ENCODE measurements around the gene ZNF311.

The ZNF311 gene

DNA sequence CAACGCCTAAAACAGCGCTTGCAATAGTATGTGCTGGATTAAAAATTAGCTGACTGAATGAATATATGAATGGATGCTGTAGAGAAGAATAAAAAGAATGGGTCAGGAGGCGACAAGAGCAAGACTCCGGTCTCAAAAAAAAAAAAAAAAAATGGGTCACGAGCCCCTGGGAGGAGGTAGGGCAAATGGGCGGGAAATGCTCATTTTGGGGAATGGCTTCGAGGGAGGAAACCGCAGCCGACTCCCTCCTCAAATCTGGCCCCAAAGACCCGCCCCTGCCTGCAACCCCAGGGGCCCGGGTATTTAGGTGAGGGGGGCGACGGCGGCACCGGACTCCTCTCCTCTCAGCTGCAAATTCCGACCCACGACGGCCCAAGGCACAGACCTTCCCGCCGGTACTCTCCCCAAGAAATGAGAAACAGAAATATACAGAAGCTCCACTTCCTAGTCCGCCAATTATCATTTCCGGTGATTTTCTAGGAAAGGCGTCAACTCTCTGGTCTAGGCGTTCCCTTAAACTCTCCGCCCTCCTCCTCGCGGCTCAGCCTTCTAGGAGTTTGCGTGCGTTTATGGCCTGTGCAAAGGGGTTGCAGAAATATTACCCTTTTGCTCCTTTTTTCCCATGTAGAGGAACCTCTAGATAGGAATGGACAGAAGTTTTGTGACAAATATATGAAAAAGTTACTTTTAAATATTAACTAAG, at the start of gene ZNF311:
Gene ZNF311, minus strand, starts transcription at position 133 of the 703 bp plus-strand sequence. CDS start 1,361 bp downstream, outside the sequence.
- DNase-seq (ENCODE audit: low read depth), result no peak

DNA sequence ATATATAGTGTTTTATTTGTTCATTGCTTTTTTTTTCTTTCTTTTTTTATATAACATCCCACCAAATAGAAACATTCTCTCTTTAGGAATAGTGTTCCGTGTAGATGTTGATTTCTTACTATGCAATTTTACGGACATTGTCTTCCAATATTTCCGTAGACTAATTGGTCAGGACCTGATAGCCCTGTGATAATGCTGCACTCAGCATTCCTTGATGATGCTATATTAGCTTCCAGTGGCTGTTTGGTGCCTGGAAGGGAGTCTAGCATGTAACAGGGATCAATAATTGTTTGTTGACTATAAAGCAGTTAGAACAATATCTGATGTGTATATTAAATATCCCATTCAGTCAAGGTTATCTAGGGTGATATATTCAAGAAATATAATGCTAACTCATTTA, 46.6 kb upstream of the ZNF311 start:
- no peak for DNase-seq (ENCODE audit: low read depth)

DNA sequence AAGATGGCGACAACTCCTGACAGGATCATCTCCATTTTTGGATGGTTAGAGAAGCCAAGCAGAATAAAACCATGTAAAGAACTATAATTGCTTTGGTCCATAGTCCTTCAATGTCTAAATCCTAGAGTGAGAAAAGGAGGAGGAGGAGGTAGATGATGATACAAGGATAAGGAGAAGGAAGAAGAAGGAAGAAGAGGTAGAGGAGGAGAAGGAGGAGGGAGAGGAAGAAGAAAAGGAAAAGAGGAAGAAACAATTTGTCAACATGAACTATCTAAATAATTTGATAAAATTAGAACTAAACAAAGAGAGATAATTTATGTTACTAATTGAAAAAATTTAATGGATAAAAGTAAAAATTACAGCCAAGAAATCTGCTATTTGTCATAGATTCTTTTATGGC, 40.0 kb upstream of the ZNF311 start, which contains the start of gene OR2W1:
Gene OR2W1, minus strand, starts transcription at position 101 of the 400 bp plus-strand sequence. Its CDS starts 0 bp downstream, at position 101.
- DNase-seq (ENCODE audit: low read depth), result no peak

DNA sequence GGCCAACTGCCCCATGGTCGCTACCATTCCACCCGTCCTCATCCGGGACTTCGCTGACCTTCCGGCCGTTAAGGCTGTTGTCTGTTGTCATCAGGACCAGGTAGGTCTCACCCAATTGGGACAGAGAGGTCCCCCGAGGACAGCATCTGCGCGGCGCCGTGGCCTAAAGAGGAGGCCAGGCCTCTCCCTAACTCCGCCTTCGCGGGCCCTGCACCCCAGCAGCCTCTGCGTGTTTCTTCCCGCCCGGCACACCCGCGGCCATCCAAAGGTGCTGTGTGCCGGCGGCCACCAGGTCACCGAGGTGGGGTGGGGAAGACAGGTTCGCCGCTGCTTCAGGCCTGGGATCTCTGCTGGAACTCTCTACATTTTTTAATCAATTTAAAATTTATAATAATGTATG, 30.8 kb upstream of the ZNF311 start:
- DNase-seq (ENCODE audit: low read depth), result no peak

DNA sequence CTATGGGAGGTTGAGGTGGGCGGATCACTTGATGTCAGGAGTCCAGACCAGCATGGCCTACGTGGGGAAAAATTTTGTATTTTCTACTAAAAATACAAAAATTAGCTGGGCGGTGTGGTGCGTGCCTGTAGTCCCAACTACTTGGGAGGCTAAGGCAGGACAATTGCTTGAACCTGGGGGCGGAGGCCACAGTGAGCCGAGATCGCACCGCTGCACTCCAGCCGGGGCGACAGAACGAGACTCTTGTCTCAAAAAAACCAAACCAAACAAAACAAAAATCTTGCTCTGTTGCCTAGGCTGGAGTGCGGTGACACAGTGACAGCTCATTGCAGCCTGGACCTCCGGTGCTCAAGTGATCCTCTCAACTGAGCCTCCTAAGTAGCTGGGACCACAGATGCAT, 23.7 kb upstream of the ZNF311 start:
- no peak for DNase-seq (ENCODE audit: low read depth)

DNA sequence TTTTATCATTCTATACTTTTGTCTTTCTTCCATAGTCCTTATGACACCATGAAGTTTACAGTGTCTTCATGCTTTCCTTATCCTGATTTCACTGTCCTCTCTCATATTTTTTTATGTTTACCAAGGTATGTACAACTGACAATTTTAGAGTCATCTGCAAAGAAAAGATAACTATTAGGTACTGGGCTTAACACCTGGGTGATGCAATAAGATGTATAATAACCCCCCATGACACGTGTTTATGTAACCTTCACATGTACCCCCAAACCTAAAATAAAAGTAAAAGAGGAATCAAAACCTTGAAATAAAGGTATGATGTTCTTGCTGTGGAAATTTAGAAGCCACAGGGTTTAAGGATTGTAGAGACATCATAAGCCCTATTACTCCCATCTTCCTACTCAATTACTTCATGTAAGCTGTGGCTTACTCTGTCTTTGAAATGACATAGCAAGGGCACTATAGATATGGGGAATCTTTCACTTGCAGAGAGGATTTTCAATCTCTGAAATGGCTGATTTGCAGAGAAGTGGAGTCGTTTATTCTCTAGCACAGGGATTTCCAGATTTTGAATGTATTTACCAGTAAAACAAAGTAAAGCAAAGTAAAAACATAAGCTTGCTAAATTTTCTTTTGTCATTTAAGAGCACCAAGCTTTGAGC, 20.9 kb upstream of the ZNF311 start:
- DNase-seq (ENCODE audit: low read depth), result no peak

DNA sequence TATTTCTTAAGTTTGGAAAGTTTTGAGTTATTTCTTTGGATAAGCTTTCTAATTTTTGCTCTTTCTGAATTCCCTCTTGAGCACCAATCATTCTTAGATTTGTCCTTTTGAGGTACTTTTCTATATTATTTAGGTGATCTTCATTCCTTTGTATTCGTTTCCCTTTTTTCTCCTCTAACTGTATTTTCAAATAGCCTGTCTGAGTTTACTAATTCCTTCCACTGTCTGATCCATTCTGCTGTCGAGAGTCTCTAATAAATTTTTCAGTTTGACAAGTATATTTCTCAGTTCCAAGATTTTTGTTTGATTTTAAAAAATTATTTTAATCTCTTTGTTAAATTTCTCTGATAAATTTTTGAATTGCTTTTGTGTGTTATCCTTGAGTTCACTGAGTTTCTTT, 16.3 kb upstream of the ZNF311 start:
- DNase-seq (ENCODE audit: low read depth), result no peak

DNA sequence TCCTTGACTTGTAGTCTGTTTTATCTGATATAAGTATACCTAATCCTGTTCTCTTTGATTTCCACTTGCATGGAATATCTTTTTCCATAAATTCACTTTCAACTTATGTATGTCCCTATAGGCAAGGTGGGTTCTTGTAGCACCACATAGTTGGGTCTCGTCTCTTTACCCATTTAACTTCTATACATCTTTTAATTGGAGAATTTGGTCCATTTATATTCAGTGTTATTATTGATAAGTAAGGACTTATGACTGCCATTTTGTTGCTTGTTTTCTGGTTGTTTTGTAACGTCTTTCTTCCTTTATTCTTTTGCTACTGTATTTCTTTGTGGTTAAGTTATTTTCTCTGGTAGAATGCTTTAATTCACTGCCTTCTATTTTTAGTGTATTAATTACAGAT, 14.5 kb upstream of the ZNF311 start:
- DNase-seq (ENCODE audit: low read depth), result no peak

DNA sequence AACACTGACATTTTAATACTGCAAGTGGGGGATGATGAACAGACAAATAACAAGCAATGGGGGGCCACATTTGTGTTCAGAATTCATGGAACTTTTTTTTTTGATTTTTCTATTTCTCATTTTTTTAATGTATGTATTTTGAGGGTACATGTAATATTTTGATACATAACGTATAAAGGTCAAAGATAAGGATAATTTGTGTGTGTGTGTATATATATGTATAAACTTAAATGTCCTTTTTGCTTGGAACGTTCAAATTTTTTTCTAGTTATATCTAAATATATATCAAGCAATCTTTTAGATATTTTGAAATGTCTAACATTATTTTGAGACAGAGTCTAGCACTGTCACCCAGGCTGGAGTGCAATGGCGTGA, 12.3 kb upstream of the ZNF311 start:
- no peak for DNase-seq (ENCODE audit: low read depth)

DNA sequence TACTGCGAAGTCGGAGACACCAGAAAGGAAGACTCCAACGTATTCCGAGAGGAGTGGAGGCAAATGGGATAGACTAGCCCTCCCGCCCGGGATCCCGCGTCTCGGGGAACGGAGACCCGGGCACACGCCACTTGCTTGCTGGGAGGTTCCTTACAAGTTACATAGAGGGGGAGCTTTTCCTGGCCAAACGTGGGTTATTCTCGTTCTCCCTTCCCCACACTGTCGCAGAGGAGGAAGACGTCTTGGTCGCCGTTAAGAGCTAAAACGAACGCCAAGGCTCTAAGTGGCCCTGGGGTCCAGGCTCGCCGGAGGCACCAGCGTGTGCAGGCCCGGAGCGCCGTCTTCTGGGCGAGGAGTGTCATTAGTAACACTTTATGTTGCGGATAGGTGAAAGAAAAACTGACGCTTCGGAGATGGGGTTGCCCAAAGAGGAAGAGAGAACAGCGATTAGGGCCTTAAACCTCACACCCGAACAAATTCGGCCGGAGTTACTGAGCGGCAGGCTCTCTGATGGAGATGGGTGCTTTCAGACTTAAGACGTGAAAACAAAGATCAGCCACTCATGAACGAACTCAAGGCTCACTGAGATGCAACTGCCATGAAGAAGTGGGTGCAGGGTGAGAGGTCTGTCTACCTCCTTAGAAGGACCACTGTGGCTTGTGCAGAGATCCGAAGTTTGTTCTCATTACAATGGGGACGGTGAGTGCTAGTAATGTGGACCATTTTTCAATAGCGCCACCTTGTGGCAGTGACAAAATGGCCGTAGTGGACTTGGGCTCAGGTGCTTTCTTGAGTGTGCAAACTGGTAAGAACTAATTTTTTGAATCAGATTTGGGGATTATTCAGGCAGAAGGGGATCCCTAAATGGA, 11.7 kb upstream of the ZNF311 start:
- DNase-seq (ENCODE audit: low read depth), result peak; percentile 73

DNA sequence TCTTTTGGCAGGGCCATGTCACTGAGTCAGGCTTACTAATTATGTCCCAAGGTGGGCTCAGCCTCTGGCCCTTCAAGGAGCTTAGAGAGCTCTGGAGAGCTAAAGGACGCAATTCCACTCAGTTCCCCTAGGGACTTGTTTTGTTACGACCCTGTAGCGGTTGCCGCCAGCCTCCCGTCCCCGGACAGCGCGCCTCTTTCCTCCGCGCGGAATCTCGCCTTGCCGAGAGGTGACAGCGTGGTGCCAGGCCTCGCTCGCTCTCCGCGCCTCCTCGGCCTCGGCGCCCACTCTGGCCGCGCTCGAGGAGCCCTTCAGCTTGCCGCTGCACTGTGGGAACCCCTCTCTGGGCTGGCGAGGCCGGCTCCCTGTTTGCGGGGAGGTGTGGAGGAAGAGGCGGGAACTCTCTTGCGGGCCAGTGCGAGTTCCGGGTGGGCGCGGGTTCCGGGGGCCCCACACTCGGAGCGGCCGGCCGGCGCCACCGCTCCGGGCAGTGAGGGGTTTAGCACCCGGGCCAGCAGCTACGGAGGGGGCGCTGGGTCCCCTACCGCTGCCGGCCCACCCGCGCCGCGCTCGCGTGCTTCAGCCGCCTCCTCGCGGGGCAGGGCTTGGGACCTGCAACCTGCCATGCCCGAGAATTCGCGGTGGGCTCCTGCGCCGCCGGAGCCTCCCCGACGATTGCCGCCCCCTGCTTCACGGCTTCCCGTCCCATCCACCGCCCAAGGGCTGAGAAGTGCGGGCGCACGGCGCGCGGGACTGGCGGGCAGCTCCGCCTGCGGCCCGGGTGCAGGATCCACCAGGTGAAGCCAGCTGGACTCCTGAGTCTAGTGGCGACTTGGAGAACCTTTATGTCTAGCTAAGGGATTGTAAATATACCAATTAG, 9.9 kb upstream of the ZNF311 start:
- no peak for DNase-seq (ENCODE audit: low read depth)

DNA sequence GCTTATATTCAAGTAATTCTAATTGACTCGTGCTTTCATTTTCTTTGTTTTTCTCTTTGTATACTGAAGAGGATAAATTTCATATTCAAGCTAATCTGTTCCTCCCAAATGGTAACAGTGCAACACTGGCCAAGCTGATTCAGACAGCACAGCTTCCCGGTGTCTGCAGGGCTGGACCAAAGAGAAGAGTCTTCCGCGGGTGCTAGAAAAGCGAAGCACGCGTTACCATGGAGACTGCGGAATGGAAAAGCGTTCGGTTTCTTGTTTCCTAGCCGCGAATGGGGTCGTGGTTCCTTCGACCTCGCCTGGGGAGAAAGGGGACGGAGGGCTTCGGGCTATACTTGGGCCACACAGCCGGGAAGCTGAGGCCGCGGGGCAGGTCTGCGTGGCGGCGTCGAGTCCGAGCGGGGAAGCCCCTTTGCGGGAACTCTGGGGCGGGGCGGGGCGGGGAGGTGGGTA, 6.2 kb upstream of the ZNF311 start:
- no peak for DNase-seq (ENCODE audit: low read depth)

DNA sequence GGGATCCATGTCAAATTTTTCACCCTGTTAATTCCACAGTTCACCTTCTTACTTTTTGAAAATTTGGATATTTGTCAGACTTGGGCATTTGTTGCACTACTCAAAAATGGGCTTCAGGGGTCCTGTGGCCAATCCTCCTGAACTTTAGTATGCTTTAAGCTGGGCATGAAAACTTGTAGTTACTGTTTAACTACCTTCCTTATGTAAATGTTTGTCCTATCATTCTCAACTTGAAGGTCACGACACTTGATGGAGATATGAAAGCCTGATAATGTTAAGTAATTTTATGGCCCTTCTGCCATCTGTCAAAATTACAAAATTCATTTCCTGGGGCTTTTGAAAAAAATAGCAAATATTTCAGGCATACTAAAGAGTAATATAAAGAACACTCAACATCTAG, 4.2 kb upstream of the ZNF311 start:
- DNase-seq (ENCODE audit: low read depth), result no peak

DNA sequence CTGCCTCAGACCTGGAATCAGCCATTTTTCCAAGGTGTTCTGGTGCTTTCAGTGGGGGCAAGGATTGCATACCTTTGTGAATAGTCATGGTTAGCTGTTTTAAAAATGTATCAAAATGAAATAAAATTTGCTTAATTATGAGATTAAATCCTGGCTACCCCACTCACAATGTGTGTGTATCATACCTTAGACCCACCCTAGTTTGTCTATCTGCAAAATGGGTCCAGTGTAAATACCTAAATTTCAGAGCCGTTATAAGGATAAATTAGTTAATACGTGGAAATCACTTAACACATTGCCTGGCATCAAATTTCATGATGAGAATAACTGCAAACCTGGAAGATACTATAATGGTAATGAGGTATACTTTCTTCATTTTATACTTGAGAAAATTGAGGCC, 3.0 kb upstream of the ZNF311 start:
- no peak for DNase-seq (ENCODE audit: low read depth)

DNA sequence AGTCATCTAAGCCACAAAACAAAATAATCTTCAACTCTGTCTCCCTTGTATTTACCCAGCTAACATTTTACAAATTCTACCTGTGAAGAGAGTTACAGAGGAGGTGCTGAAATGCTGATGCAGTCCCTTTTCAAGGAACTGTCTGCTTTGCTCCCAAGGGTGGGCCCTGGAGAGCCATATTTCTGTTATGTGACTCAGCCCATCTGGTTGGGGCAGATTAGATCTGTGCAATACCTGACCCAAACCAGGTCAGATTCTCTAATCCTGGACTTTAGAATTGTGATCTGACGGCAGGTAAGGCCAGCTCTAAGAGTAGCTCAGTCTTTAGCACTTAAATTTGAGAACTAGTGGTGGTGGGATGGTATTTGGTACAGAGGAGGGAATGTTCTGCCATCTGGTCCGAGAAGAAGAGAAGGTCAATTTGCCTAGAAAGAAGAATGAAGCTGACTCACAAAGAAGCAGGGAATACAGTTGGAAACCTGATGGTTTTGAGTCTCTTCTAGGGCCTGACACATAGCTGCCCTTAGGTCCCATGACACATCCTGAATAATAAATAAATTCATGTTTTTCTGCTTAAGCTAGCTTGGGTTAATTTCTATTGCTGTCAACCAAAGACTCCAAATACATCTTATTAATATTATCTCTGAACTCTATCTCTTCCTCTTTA, 8.1 kb downstream of the ZNF311 start:
- no peak for DNase-seq (ENCODE audit: low read depth)

DNA sequence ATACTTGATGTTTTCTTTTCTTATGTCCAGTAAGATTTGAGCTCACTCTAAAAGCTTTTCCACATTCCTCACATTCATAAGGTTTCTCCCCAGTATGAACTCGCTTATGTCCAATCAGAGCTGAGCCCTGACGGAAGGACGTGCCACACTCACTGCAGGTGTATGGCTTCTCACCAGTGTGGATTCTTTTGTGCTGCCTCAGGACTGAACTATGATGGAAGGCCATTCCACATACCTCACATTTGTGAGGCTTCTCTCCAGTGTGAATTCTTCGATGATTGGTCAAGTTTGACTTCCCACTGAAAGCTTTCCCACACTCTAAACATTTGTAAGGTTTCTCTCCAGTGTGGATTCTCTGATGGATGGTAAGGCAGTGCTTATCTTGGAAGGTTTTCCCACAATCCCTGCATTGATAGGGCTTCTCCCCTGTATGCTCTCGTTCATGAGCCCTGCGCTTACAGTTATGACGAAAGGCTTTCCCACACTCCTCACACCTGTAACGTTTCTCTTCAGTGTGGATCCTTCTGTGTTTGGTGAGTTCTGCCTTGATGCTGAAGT, 9.9 kb downstream of the ZNF311 start:
- no peak for DNase-seq (ENCODE audit: low read depth)

DNA sequence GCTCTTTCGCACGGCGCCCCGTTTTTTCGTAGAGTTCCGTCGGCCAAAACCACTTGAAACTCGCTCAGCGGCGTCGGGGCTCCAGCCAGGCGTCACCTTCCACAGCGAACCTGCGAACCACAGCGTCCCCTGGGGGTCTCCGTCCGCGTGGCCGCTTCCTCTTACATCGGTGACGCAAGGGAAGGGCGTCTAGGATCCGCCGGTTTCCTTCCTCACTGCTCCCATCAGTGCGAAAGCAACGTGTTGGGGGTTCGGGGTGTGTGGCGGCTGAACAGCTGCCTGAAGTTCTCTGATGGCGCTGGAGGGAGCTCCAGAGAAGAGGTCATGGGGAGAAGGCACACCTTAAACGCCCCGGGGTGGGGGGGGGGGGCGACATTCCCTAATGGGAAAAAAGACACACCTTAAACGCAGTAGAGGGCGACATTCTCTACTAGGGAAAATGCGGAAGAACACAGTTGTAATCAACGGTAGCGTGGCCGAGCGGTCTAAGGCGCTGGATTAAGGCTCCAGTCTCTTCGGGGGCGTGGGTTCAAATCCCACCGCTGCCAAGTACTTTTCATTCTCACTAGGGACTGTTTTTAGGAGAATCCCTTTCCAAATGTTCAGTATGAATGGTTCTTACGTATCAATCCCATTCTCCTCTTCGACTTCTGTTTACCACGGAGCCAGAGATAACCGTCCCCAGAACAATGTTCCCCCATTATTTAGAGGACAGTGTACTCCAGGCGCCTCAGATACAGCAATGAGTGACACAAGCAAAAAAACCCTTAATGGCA, 16.4 kb downstream of the ZNF311 start:
- peak; percentile 54 for DNase-seq (ENCODE audit: low read depth)

DNA sequence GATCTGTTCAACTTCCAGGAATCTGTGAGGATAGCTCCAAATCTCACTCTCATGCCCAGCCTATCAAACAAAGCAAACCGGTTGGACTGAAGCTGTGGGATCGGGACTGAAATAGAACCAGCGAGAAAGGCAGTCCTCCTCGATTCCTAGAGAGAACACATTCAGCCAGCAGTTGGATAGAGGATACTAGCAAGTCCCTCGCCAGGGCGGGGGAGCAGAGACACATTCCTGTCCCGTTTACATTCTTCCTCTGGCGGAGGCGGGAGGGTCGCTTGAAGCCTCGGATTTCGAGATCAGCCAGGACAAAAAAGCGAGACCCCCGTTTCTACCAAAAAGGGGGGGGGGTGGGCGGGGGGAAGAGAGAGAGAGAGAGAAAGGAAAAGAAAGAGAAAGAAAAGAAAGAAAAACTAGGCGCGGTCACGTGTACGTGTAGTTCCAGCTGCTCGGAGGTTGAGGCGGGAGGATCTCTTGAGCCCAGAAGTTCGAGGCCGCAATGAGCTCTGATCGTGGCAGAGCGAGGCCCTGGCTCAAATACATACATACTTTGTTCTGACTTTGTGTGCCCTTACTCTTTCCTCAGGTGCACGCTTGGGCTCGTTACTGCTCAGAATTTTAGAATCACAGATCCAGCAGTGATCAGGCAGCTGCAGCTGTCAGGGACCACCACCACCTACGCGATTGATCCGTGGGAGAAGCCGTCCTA, 19.5 kb downstream of the ZNF311 start:
- no peak for DNase-seq (ENCODE audit: low read depth)

DNA sequence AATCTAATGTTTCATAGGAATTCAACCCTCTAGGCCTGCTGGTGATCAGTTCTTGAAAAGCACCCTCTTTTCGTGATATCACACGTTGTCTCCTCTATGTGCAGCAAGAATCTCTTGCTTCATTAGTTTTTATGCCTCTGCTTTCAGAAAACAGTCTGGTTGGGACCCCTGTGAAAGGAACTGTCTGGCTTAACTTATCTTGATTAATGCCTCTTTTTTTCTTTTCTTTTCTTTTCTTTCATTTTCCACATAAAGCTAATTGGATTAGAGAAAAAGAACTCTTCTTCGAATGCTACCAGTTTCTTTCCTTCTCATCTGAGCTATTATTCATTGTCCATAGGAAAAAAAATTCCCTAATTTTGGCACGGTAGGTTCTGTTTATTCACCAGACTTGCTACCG, 21.3 kb downstream of the ZNF311 start:
- no peak for DNase-seq (ENCODE audit: low read depth)

Data from stimulated activated CD4-positive, alpha-beta T cell treated with anti-CD3 and anti-CD28 coated beads, Interleukin-2, amount 100 ng/mL, for 4 hours (primary cell).